GM18498 (cell line): ENCODE data around the gene SAP30L.

Experiments used
- ATAC-seq: cut with Tn5 transposase; IDR thresholded peaks from one replicate; pipeline ENCODE4 v1.9.1; 2021; ENCODE audit warnings: mild to moderate bottlenecking, moderate library complexity; ENCODE audit not compliant: unreplicated experiment

The SAP30L gene

GRCh38 chr5:154445422-154446194, at the start of gene SAP30L:
Gene SAP30L, plus strand, starts transcription at chr5:154445997. Its CDS starts 608 bp downstream, at chr5:154446605.
- peak; percentile 96 for ATAC-seq

- no peak for ATAC-seq
Observed at GRCh38 chr5:154396128-154396527, 49.7 kb upstream of the SAP30L start.

GRCh38 chr5:154397652-154398406, 48.0 kb upstream of the SAP30L start:
- no peak for ATAC-seq

- ATAC-seq = no peak
Observed at GRCh38 chr5:154400678-154401077, 45.1 kb upstream of the SAP30L start.

- no peak for ATAC-seq
Observed at GRCh38 chr5:154401355-154401754, 44.4 kb upstream of the SAP30L start.

GRCh38 chr5:154401931-154402330, 43.9 kb upstream of the SAP30L start:
- no peak for ATAC-seq

GRCh38 chr5:154402611-154403010, 43.2 kb upstream of the SAP30L start:
- ATAC-seq = no peak

- no peak for ATAC-seq
Observed at GRCh38 chr5:154403234-154403633, 42.6 kb upstream of the SAP30L start.

GRCh38 chr5:154403776-154404387, 41.9 kb upstream of the SAP30L start:
- ATAC-seq = no peak

GRCh38 chr5:154405078-154405792, 40.6 kb upstream of the SAP30L start:
- peak; percentile 97 for ATAC-seq

GRCh38 chr5:154406231-154406630, 39.6 kb upstream of the SAP30L start:
- ATAC-seq = no peak

GRCh38 chr5:154406826-154407225, 39.0 kb upstream of the SAP30L start:
- ATAC-seq = no peak

GRCh38 chr5:154408811-154409210, 37.0 kb upstream of the SAP30L start:
- no peak for ATAC-seq

- no peak for ATAC-seq
Observed at GRCh38 chr5:154409230-154409840, 36.5 kb upstream of the SAP30L start.

GRCh38 chr5:154410008-154410407, 35.8 kb upstream of the SAP30L start:
- ATAC-seq = no peak

- ATAC-seq = no peak
Observed at GRCh38 chr5:154410786-154411185, 35.0 kb upstream of the SAP30L start.

- ATAC-seq = no peak
Observed at GRCh38 chr5:154411338-154411737, 34.5 kb upstream of the SAP30L start.

GRCh38 chr5:154412316-154412715, 33.5 kb upstream of the SAP30L start:
- ATAC-seq = no peak

- no peak for ATAC-seq
Observed at GRCh38 chr5:154412925-154413324, 32.9 kb upstream of the SAP30L start.

GRCh38 chr5:154415114-154415513, 30.7 kb upstream of the SAP30L start:
- no peak for ATAC-seq

- no peak for ATAC-seq
Observed at GRCh38 chr5:154418344-154418820, 27.4 kb upstream of the SAP30L start.
